A673 (cell line): ENCODE data around the gene TRPM3.

ENCODE experiments used
- CTCF ChIP-seq: fragments of 300-800, 200-600 bp; sonication (generic); conservative IDR thresholded peaks from 2 replicates; pipeline ENCODE4 v1.5.1; 2017; ENCODE audit warnings: low read depth, mild to moderate bottlenecking, antibody characterized with exemption, low read length, moderate library complexity, mixed read lengths
- EZH2 ChIP-seq: fragments of 200-600 bp; sonication (generic); IDR thresholded peaks from 2 replicates; pipeline ENCODE4 v1.6.1; 2017; ENCODE audit warnings: borderline replicate concordance, low read depth, mild to moderate bottlenecking, mixed read lengths, antibody characterized with exemption, low read length; ENCODE audit not compliant: poor library complexity, severe bottlenecking

DNA sequence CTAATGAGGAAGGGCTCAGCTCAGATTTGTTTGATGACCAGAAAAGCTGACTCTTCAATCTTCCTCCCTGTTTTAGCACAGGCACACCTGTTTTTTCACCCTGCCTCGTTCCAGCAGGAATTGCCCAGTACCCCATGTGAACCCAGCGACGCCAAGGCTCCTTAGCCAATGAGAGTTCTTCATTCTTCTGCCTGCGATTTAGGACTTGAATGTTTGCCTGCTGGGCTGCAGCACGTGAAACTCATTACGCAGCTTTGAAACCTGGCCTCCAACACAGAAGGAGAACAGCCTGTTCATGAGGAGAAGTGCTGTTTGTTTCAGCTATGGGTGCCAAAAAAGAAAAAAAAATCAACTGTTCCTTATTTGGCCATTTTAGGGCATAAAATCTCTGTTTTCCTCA, 315.5 kb downstream of the TRPM3 start:
- no peak for TF ChIP-seq CTCF
- no peak for TF ChIP-seq EZH2
